GM12878 (cell line): ENCODE results near the gene GALE. TPM values are rescaled to one million over a fixed set of nuclear protein-coding genes. Genes with fewer than 3 reads are reported as not detected.
A peak's percentile ranks its signal among the peaks of the same experiment; 100 is the strongest.

Experiments used
- ASH2L ChIP-seq: fragments of 300-600, 200-600 bp; sonication (generic); IDR thresholded peaks from 2 replicates; pipeline ENCODE4 v1.6.1; 2017; ENCODE audit warnings: low read depth, mild to moderate bottlenecking, borderline replicate concordance
- BMI1 ChIP-seq: fragments of 450-650 bp; IDR thresholded peaks from 2 replicates; pipeline ENCODE4 v1.6.1; 2016; ENCODE audit warnings: mild to moderate bottlenecking, moderate library complexity, borderline replicate concordance
- CREB1 ChIP-seq: IDR thresholded peaks from 2 replicates; pipeline ENCODE4 v1.6.1; 2012; ENCODE audit warnings: low read depth, mild to moderate bottlenecking, inconsistent platforms
- ESRRA ChIP-seq: IDR thresholded peaks from 2 replicates; pipeline ENCODE4 v1.6.1; 2012; ENCODE audit warnings: mild to moderate bottlenecking, low read length, improper control_type of control experiment
- IRF4 ChIP-seq: IDR thresholded peaks from 2 replicates; pipeline ENCODE4 v1.6.1; 2011; ENCODE audit warnings: low read depth, low read length
- RAD21 ChIP-seq: IDR thresholded peaks from 2 replicates; pipeline ENCODE4 v1.6.1; 2011; ENCODE audit warnings: mild to moderate bottlenecking, low read depth, low read length, moderate library complexity; ENCODE audit not compliant: insufficient read depth
- RAD51 ChIP-seq: fragments of 450-650 bp; IDR thresholded peaks from 2 replicates; pipeline ENCODE4 v1.6.1; 2016; ENCODE audit warnings: moderate library complexity, mild to moderate bottlenecking, inconsistent platforms
- SMARCA5 ChIP-seq: fragments of 450-650 bp; IDR thresholded peaks from 2 replicates; pipeline ENCODE4 v1.6.1; 2017; ENCODE audit warnings: mild to moderate bottlenecking
- SUPT20H ChIP-seq: IDR thresholded peaks from 2 replicates; pipeline ENCODE4 v1.6.1; 2011; ENCODE audit warnings: low read depth, mild to moderate bottlenecking, low read length, moderate library complexity, borderline replicate concordance; ENCODE audit not compliant: control insufficient read depth
- TCF12 ChIP-seq: IDR thresholded peaks from 2 replicates; pipeline ENCODE4 v1.6.1; 2011; ENCODE audit warnings: low read depth, mild to moderate bottlenecking, low read length
- YY1 ChIP-seq: IDR thresholded peaks from 2 replicates; pipeline ENCODE4 v1.6.1; 2011; ENCODE audit warnings: low read depth, mild to moderate bottlenecking, low read length
- ZBED1 ChIP-seq: IDR thresholded peaks from 2 replicates; pipeline ENCODE4 v1.6.1; 2016; ENCODE audit warnings: borderline replicate concordance
- ZNF274 ChIP-seq: IDR thresholded peaks from one replicate; pipeline ENCODE4 v1.8.0; 2011; ENCODE audit not compliant: insufficient read length, insufficient read depth
- polyA plus RNA-seq, 11 experiments: library from polyadenylated mRNA; depleted of rRNA in 4 of 11; unstranded in 6 of 11; stranded (reverse) in 5 of 11; fragments of >200 nt; fragmentation: Nextera tagmentation in 4 of 11; fragmentation: Illumina TruSeq in 1 of 11; extraction: Ambion mirVana in 4 of 11; extraction: Trizol in 1 of 11; gene quantifications; 1 replicate in 1 of 11; 2 replicates in 10 of 11; pipeline versions ENCODE4 v1.2.1 to v1.2.3, GENCODE V29; 2011 to 2016; ENCODE audit warnings: inconsistent platforms in 2 of 11, missing spikeins in 2 of 11, low read depth in 1 of 11
- total RNA-seq, 4 experiments: library from RNA; depleted of rRNA in 3 of 4; stranded (reverse); fragments of >200 nt in 3 of 4; fragmentation: Illumina TruSeq in 1 of 4; extraction: Trizol in 1 of 4; gene quantifications; 2 replicates each; pipeline versions ENCODE4 v1.2.1 to v1.2.3, GENCODE V29; 2013 to 2021
- TF ChIP-seq, protein P1 (sequence below): IDR thresholded peaks from 2 replicates; pipeline ENCODE4 v1.6.1; 2012; ENCODE audit warnings: improper control_type of control experiment, low read depth, low read length; ENCODE audit not compliant: insufficient replicate concordance
- TF ChIP-seq, protein P2 (sequence below): IDR thresholded peaks from 2 replicates; pipeline ENCODE4 v1.6.1; 2012; ENCODE audit warnings: low read depth, low read length, improper control_type of control experiment
- TF ChIP-seq, protein P3 (sequence below): fragments of 450-650 bp; IDR thresholded peaks from 2 replicates; pipeline ENCODE4 v1.6.1; 2017; ENCODE audit warnings: mild to moderate bottlenecking, moderate library complexity
- TF ChIP-seq, protein P4 (sequence below): fragments of 450-650 bp; conservative IDR thresholded peaks from 2 replicates; pipeline ENCODE4 v1.6.1; 2017; ENCODE audit warnings: mild to moderate bottlenecking, moderate library complexity
- TF ChIP-seq, protein P5 (sequence below): IDR thresholded peaks from 2 replicates; pipeline ENCODE4 v1.6.1; 2011; ENCODE audit warnings: low read depth, mild to moderate bottlenecking, low read length, moderate library complexity, borderline replicate concordance; ENCODE audit errors: extremely low read depth

GALE gene
- total and polyA plus RNA-seq, 10 of the 15 experiments (the other 5 are each of a cell fraction or from before 2014, with no cell fraction given) = 4.2 to 93.7 (median 40.4) TPM

GRCh38 chr1:23809751-23810171, 9.2 kb upstream of the GALE start (continued):
- TF ChIP-seq, protein P1, sequence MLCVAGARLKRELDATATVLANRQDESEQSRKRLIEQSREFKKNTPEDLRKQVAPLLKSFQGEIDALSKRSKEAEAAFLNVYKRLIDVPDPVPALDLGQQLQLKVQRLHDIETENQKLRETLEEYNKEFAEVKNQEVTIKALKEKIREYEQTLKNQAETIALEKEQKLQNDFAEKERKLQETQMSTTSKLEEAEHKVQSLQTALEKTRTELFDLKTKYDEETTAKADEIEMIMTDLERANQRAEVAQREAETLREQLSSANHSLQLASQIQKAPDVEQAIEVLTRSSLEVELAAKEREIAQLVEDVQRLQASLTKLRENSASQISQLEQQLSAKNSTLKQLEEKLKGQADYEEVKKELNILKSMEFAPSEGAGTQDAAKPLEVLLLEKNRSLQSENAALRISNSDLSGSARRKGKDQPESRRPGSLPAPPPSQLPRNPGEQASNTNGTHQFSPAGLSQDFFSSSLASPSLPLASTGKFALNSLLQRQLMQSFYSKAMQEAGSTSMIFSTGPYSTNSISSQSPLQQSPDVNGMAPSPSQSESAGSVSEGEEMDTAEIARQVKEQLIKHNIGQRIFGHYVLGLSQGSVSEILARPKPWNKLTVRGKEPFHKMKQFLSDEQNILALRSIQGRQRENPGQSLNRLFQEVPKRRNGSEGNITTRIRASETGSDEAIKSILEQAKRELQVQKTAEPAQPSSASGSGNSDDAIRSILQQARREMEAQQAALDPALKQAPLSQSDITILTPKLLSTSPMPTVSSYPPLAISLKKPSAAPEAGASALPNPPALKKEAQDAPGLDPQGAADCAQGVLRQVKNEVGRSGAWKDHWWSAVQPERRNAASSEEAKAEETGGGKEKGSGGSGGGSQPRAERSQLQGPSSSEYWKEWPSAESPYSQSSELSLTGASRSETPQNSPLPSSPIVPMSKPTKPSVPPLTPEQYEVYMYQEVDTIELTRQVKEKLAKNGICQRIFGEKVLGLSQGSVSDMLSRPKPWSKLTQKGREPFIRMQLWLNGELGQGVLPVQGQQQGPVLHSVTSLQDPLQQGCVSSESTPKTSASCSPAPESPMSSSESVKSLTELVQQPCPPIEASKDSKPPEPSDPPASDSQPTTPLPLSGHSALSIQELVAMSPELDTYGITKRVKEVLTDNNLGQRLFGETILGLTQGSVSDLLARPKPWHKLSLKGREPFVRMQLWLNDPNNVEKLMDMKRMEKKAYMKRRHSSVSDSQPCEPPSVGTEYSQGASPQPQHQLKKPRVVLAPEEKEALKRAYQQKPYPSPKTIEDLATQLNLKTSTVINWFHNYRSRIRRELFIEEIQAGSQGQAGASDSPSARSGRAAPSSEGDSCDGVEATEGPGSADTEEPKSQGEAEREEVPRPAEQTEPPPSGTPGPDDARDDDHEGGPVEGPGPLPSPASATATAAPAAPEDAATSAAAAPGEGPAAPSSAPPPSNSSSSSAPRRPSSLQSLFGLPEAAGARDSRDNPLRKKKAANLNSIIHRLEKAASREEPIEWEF = no peak
- no peak for TF ChIP-seq BMI1
- TF ChIP-seq, protein P2, sequence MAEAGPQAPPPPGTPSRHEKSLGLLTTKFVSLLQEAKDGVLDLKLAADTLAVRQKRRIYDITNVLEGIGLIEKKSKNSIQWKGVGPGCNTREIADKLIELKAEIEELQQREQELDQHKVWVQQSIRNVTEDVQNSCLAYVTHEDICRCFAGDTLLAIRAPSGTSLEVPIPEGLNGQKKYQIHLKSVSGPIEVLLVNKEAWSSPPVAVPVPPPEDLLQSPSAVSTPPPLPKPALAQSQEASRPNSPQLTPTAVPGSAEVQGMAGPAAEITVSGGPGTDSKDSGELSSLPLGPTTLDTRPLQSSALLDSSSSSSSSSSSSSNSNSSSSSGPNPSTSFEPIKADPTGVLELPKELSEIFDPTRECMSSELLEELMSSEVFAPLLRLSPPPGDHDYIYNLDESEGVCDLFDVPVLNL = 0 out of 2 replicates have a peak, but pooled peaks have one; percentile 8
- TF ChIP-seq SUPT20H = no peak
- TF ChIP-seq ZNF274 = no peak
- TF ChIP-seq, protein P3, sequence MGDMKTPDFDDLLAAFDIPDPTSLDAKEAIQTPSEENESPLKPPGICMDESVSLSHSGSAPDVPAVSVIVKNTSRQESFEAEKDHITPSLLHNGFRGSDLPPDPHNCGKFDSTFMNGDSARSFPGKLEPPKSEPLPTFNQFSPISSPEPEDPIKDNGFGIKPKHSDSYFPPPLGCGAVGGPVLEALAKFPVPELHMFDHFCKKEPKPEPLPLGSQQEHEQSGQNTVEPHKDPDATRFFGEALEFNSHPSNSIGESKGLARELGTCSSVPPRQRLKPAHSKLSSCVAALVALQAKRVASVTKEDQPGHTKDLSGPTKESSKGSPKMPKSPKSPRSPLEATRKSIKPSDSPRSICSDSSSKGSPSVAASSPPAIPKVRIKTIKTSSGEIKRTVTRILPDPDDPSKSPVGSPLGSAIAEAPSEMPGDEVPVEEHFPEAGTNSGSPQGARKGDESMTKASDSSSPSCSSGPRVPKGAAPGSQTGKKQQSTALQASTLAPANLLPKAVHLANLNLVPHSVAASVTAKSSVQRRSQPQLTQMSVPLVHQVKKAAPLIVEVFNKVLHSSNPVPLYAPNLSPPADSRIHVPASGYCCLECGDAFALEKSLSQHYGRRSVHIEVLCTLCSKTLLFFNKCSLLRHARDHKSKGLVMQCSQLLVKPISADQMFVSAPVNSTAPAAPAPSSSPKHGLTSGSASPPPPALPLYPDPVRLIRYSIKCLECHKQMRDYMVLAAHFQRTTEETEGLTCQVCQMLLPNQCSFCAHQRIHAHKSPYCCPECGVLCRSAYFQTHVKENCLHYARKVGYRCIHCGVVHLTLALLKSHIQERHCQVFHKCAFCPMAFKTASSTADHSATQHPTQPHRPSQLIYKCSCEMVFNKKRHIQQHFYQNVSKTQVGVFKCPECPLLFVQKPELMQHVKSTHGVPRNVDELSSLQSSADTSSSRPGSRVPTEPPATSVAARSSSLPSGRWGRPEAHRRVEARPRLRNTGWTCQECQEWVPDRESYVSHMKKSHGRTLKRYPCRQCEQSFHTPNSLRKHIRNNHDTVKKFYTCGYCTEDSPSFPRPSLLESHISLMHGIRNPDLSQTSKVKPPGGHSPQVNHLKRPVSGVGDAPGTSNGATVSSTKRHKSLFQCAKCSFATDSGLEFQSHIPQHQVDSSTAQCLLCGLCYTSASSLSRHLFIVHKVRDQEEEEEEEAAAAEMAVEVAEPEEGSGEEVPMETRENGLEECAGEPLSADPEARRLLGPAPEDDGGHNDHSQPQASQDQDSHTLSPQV = 0 out of 2 replicates have a peak, but pooled peaks have one; percentile 36
- TF ChIP-seq SMARCA5 = peak; percentile 91
- no peak for TF ChIP-seq ZBED1
- TF ChIP-seq, protein P4, sequence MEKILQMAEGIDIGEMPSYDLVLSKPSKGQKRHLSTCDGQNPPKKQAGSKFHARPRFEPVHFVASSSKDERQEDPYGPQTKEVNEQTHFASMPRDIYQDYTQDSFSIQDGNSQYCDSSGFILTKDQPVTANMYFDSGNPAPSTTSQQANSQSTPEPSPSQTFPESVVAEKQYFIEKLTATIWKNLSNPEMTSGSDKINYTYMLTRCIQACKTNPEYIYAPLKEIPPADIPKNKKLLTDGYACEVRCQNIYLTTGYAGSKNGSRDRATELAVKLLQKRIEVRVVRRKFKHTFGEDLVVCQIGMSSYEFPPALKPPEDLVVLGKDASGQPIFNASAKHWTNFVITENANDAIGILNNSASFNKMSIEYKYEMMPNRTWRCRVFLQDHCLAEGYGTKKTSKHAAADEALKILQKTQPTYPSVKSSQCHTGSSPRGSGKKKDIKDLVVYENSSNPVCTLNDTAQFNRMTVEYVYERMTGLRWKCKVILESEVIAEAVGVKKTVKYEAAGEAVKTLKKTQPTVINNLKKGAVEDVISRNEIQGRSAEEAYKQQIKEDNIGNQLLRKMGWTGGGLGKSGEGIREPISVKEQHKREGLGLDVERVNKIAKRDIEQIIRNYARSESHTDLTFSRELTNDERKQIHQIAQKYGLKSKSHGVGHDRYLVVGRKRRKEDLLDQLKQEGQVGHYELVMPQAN = no peak
- peak; percentile 73 for TF ChIP-seq RAD51
- peak; percentile 55; the same call in 1 of the 2 replicates for TF ChIP-seq YY1
- TF ChIP-seq, protein P5, sequence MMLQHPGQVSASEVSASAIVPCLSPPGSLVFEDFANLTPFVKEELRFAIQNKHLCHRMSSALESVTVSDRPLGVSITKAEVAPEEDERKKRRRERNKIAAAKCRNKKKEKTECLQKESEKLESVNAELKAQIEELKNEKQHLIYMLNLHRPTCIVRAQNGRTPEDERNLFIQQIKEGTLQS = peak; percentile 43; the same call in 1 of the 2 replicates
- no peak for TF ChIP-seq ESRRA
- TF ChIP-seq CREB1 = peak; percentile 60; the same call in 1 of the 2 replicates
- peak; percentile 83 for TF ChIP-seq RAD21
- 0 out of 2 replicates have a peak, but pooled peaks have one; percentile 11 for TF ChIP-seq IRF4
- no peak for TF ChIP-seq ASH2L
- no peak for TF ChIP-seq TCF12
